GM18873 (cell line): Measurements from ENCODE around the gene BSG.

Experiments
- ATAC-seq: cut with Tn5 transposase; IDR thresholded peaks from one replicate; pipeline ENCODE4 v1.9.1; 2021; ENCODE audit warnings: mild to moderate bottlenecking, moderate library complexity, moderate number of reproducible peaks; ENCODE audit not compliant: unreplicated experiment, low FRiP score

BSG gene

DNA sequence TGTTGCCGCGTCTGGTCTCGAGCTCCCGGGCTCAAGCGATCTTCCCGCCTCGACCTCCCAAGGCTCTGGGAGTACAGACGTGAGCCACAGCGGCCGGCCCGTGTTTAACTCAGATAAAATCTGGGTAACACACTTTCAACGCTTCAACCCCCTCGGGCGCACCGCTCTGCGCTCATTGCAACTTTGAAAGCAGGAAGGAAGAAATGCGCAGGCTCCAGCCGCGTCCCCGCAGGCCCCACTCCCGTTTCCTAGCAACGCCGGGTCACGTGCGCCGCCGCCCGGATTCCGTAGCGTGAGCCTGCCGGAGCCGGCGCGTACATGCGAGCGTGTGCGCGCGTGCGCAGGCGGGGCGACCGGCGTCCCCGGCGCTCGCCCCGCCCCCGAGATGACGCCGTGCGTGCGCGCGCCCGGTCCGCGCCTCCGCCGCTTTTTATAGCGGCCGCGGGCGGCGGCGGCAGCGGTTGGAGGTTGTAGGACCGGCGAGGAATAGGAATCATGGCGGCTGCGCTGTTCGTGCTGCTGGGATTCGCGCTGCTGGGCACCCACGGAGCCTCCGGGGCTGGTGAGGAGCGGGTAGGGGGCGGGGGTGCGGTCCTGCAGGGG, at the start of gene BSG:
Gene BSG, plus strand, starts transcription at position 457 of the 603 bp plus-strand sequence. Its CDS starts 39 bp downstream, at position 496.
- ATAC-seq: peak; percentile 66

DNA sequence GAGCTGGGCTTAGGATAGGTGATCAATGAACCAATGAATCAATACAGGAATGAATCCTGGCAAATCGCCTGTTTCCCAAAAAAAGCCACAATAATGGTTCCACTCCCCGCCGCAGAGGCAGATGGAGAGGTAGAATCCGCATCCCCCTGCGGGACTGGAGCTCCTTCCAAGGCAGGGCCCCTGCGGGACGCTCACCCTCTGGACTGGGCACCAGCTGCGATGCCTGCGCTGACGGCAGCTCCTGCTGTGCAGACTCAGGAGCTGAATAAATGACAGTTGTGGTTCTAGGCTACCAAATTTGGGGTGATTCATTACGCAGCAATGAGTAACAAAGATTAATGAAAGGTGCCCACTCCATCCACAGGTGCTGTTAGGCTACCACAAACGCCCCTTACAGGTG, 49.7 kb upstream of the BSG start:
- no peak for ATAC-seq

DNA sequence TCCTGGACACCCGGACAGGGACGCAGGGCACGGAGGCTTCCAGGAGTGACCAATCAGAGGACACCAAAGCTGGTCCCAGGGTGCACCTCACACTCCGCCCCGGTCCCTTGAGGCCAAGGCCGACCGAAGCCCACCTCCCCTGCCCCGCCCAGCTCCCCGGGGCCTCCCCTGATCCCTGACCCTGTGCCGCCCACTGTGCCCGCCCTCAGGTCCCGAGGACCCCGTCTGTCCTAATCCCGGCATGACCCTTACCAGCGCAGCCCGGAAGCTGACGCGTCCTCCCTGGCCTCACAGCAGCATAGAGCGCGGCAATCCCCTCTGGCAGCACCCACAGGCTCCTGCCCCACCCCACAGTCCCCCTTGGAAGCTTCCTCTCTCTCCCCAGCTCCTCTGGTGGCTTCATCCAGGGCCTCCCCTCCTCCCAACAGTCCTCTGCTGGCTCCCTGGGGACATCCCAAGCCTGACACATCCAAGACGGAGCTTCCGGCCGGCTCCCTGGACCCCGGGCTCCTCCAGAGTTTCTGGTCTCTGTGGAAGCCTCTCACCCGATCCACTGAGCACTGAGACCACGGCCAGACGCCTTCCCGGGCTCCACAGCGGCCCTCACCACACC, 48.2 kb upstream of the BSG start:
- ATAC-seq: no peak

DNA sequence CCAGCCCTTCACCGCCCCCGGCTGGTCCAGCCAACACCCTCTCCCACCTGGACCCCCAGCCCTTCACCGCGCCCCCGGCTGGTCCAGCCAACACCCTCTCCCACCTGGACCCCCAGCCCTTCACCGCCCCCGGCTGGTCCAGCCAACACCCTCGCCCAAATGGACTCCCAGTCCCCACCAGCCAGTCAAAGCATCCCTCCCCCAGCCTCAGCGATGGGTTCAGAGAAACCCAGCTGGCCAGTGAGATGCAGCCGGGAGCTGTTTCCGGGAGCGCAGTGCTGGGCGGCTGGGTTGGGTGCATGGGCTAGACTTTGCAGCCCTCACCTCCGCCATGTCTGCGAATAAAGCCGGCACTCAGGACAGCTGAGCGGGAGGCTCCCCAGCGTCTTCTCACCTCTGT, 47.4 kb upstream of the BSG start:
- no peak for ATAC-seq

DNA sequence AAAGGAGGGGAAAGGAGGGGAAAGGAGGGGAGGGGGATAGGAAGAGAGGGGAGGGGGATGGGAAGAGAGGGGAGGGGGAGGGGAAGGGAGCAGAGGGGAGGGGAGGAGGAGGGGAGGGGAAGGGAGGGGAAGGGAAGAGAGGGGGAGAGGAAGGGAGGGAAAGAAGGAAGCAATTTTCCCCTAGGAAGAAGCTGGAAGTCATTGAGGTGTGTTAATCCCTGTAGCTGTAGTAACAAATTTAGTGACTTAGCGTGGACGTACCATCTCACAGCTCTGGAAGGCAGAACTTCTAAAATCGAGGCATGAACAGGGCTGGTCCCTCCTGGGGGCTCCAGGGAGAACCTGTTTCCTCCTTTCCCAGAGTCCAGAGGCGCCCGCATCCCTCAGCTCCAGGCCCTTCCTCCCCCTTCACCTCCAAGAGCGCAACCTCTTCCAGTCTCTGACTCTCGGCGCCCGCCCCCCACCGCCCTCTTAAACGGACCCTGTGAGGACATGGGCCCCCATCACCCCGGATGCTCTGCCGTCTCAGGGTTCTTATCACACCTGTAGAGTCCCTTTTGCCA, 46.5 kb upstream of the BSG start:
- no peak for ATAC-seq

DNA sequence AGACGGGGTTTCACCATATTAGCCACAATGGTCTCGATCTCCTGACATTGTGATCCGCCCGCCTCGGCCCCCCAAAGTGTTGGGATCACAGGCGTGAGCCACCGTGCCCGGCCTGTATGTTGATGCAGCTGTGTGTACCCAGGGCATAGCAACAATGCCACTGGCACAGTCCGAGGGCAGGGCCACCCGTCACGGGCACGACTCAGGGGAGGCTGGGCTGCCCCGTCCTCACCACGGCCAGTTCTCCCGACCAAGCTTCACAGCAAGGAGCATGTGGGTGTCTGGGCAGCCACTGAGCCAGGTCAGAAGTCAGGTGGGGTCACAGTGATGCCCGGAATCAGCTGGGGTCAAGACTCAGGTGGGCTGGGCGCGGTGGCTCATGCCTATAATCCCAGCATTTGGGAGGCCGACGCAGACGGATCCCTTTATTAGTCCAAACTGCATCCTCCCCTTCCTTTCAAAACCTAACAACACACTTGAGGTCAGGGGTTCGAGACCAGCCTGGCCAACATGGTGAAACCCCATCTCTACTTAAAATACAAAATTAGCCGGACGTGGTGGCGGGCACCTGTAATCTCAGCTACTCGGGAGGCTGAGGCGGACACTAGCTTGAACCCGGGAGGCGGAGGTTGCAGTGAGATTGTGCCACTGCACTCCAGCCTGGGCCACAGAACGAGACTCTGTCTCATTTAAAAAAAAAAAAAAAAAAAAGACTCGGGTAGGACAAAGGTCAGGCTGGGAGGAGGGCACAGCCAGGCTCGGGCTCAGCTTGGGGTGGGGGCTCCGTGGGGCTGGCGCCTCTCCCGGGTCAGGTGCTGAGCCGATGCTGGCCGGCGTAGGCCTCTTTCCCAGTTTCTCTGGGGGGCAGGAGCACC, 42.0 kb upstream of the BSG start:
- no peak for ATAC-seq

DNA sequence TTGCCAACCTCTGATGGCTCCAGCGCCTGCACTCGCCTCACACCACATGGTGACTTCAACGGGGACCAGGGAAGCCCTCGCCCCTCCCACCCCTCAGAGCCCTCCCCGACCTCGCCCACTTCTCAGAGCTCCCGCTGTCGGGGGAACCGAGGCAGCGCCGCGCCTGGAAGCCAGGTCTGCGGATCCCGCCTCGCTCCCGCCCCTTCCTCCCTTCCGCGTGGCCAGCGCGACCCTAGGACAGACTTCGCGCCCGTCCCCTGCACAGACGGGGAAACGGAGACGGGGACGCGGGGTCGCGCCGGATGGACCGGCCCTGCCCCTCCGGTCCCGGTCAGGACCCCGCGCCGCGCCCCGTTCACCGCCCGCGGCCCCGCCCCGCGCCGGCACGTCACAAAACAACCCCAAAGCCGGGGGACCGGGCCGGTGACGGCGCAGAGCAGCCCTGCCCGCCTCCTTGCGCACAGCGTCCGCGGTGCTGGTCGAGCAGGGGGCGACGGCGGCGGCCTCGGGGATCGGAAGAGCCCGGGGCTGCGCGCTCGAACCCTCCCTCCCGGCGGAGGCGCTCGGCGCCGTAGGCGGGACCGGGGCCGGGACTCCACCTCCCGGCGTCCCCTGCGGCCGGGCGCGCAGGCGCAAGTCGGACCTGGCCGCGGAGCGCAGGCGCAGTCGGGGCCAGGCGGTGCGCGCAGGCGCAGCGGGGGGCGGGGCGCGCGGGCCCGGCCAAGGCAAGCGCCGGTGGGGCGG, 41.2 kb upstream of the BSG start:
- ATAC-seq: peak; percentile 36

DNA sequence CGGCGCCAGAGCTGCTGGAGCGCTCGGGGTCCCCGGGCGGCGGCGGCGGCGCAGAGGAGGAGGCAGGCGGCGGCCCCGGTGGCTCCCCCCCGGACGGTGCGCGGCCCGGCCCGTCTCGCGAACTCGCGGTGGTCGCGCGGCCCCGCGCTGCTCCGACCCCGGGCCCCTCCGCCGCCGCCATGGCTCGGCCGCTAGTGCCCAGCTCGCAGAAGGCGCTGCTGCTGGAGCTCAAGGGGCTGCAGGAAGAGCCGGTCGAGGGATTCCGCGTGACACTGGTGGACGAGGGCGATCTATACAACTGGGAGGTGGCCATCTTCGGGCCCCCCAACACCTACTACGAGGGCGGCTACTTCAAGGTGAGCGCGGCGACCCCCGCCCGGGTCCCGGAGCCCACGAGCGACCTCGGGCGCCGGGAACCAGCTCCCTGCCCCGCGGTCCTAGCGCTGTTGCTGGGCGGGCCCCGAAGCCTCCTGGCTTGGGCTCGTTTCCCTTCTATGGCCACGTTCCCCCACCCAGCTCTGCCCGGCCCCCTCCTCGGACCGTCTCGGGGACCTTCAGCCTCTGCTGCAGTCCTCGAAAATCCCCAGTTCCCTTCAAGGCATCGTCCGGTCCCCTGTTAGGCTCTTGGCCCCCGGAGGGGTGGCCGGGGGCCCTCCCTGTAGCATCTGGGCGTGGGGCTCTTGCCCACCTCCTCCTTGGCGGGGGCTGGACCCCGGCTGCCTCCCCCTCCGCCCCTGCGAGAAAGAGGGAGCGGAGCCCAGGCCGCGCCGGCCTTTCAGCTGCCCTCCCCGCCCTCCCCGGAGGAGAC, 40.4 kb upstream of the BSG start, which contains the start of gene CDC34:
Gene CDC34, plus strand, starts transcription at position 8 of the 808 bp plus-strand sequence. Its CDS starts 172 bp downstream, at position 180.
- ATAC-seq: peak; percentile 15

DNA sequence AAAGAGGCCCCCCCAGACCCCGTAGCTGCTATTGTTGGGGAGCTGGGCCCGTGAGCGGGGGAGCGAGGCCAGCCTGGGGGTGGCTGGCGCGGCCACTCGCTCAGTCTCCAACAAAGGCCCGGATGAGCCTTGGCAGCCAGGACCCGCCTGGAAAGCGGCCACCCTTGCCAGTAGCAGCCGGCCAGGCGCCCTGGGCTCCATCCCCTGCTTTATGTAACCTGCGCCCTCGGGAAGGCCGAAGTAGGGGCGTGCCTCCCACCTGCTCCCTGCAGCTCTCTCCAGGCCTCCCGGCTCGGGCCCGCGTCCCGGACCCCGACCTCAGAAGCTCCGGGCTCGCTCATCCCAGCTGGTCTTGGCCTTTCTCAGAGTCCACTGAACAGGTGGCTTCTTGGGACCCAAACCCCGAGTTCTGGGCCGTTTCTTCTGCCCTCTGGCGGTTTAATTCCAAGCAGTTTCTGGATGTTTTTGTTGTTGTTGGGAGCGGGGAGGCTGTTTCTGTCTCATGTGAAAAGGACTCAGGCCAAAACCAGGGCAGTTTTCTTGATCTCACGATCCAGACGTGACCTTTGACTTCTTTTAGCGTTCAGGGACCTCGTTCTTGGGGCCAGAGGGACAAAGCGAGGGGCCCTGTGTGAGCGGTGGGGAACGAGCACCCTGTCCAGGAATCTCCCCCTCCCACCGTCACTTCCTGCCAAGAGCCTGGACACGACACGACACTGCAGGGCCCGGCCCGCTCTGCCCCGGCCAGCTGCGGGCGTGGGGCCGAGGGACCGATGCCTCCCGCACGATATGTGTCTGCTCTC, 39.6 kb upstream of the BSG start:
- ATAC-seq: no peak

DNA sequence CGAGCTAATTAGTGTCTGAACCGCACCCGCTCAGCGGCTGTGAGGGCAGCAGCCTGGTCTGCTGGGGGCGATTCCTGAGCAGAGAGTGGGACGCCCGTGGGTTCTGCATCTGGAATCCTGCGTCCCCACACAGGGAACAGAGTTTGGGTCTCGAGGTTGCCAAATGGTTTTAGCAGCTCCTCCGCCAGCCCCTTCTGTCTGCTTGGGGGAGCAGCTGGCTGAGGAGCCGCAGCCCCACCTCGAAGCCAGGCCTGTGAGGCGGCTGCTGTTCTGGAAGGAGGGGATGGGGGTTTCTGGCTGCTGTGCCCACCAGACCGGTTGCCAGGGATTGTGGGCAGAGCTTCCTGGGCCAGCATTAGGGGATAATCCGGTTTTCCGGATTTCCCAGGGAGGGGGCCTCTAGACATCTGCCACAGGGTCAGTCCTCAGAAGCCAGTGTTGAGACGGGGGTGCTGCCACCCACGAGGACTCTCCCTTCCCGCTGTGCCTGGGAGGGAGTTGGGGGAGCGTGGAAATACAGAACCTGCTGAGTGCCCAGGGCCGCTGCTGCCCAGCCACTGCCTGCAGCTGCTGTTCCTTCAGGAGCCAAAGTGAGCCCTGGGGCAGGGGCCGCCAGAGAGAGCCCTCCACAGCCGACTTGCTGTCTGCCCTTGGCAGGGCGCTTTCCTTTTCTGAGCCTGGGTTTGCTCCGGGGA, 38.9 kb upstream of the BSG start:
- no peak for ATAC-seq

DNA sequence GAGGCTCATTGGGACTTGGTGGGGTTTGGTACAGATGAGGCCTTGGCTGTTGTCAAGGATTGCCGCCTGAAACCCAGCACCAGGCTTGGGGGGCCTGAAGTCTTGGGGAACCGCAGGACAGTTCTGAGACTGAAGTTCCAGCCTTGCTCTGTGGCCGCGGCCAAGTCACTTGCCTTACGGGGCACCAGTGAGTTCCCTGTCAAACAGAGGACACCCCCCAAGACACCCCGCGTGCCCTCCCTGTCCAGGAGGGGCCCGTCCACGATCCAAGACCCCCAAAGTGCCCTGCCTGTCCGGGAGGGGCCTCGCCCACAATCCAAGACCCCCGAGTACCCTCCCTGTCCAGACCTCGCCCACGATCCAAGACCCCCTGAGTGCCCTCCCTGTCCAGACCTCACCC, 38.3 kb upstream of the BSG start:
- ATAC-seq: no peak

DNA sequence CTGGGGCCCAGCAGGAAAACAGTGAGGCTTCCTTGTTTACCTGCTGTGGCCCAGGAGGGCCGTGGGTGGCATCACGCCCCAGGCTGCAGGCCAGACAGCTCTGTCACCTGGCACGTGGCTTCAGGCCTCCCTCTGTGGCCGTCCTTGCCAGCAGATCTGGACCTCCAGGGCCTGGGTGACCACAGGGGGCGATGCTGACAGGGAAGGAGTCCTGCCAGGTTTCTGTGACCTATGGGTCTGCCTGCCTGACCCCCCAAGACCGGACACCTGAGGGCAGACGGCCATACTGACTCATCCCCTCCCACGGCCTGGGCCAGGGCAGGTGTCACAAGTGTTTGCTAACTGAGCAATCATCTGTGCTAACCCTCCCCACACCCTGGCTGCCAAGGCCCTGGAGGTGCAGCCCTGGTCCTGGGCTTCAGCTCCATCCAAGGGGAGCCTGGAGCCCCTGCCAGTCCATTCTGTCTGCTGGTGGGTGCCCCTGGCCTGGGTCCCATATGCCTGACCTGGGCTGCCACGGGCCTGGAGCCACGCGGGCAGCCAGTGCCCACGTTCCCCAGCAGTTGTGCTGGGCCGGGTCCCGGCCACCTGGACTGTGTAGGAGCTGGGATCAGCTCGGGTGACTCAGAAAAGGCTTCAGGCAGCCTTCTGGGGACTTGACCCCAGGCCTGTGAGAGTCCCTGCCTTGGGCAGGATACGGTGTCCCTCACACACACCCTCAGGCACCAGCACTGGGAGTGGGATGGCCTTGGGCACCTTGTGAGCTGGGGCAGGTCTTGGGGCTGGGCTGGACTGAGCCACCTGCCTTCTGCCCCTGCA, 37.2 kb upstream of the BSG start:
- ATAC-seq: no peak

DNA sequence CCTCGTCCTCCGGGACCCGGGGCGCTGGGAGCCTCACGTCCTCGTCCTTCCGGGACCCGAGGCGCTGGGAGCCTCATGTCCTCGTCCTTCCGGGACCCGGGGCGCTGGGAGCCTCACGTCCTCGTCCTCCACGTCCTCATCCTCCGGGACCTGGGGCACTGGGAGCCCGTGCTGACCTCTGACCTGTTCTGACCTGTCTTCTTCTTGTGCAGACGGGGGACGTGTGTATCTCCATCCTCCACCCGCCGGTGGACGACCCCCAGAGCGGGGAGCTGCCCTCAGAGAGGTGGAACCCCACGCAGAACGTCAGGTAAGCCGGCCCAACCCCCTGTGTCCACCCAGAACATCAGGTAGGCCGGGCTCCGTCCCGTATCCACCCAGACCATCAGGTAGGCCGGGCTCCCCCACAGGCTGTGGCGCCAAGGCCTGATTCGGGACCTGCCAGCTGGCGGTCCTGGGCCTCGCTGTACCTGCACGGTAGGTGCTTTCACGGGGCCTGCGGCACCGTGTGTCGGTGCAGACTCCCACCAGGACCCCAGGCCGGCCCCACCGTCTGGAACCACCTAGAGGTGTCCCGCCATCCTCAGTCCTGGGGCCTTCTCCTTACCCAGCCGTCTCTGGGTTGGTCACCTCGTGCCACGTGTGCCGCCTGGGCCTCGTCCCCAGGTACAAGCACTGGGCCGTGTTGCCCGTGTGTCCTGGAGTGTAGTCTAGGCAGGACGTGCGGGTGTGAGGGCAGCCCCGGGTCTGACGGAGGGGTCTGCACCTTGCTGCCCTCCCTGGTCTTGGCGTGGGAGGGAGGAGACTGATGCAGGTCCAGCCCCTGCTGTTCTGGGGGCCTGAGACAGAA, 36.1 kb upstream of the BSG start:
- ATAC-seq: no peak

DNA sequence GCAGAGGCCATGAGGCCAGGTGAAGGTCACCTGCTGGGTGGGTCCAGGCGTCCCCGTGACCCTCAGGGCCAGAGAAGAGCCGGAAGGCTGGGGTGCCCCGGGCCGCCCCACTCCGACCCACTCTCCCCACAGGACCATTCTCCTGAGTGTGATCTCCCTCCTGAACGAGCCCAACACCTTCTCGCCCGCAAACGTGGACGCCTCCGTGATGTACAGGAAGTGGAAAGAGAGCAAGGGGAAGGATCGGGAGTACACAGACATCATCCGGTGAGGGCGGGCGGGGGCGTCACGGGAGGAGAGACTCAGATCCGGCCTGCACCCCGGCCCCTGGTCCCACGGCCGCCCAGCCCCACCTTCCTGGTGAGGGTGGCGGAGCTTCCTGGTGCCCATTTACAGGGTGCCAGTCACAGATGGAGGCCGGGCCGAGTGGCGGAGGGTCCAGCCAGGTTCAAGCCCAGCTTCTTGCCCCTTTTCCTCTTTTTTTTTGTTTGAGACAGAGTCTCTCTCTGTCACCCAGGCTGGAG, 35.5 kb upstream of the BSG start:
- ATAC-seq: no peak

DNA sequence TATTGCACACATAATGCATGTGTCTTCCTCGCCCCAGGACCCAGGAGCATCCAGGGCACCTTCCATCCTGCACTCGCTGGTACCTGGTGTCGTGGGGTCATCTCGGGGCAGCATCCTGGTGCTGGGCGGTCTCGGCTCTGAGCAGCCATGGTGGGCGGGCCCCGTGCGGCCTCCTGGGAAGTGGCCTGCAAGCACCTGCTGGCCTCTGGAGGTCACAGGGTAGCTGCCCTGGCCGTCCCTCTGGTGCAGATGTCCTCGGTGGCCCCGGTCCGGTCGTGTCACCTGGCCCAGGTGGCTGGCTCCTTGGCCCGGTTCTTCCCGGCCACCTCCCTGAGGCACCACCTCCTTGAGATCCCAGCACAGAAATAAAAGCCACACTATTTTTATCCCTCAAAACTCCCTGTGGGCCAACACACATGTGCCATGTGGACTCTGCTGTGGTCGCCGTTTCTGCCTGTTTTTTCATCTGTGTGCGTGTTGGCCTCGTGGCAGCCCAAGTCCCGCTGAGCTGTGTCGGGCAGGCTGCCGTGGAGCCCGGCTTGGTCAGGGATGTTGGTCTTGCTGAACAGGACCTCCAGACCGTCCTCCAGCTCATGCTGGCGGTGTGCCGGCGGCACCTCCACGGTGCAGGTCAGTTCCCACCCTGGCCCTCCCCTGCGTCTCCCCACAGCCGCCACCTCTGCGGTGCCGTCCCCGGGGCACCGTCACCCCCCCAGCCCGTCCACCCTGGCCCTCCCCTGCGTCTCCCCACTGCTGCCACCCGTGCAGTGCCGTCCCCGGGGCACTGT, 33.6 kb upstream of the BSG start:
- ATAC-seq: no peak
